Mesenteric fat pad (tissue), 1 donor: Measurements from ENCODE around the gene LCE1A. TPM values are rescaled to one million over a fixed set of nuclear protein-coding genes. Genes with fewer than 3 reads are reported as not detected.

Source experiments
- DNase-seq: peaks from one replicate; pipeline ENCODE4 v3.0.0-alpha.2; 2020; ENCODE audit warnings: low spot score
- total RNA-seq: library from RNA; stranded (reverse); fragmentation: NEBNext Ultra II Directional; extraction: Animal tissue kit (Norgen Biotek cat#: 25700); gene quantifications from one replicate; pipeline ENCODE4 v1.2.1, GENCODE V29; 2021
- donor health status: DM: yes; HTN: yes; CAD: no.

Gene LCE1A
- total RNA-seq, 1 donor from 2014 or later: not detected

DNA sequence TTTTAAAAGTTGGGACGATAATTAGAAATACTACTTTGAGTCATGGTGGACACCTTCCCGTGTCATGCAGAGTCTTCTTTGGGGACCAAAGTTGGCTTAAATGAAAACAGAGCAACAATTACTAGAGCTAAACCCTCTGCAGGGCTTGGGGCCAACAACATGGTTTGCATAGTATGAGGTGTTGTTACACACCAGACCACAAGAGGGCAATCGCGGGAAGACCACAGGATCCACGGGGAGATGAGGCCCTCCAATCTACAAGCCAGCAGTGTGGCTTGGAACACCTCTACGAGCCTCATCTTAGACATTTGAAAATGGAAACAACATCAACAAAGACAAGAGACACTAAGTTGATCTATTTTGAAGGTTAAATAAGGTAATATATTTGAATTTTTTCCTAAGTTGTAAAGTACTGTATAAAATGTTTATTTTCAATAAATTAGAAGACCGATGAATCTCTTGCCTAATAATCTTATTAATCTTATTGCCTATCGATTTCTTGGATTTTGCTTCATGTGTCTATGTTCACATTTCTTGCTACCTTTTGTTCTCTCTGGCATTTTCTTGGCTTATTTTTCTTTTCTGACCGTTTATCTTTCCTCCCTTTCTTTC is 42.6 kb downstream of the LCE1A start:
- no peak for DNase-seq

DNA sequence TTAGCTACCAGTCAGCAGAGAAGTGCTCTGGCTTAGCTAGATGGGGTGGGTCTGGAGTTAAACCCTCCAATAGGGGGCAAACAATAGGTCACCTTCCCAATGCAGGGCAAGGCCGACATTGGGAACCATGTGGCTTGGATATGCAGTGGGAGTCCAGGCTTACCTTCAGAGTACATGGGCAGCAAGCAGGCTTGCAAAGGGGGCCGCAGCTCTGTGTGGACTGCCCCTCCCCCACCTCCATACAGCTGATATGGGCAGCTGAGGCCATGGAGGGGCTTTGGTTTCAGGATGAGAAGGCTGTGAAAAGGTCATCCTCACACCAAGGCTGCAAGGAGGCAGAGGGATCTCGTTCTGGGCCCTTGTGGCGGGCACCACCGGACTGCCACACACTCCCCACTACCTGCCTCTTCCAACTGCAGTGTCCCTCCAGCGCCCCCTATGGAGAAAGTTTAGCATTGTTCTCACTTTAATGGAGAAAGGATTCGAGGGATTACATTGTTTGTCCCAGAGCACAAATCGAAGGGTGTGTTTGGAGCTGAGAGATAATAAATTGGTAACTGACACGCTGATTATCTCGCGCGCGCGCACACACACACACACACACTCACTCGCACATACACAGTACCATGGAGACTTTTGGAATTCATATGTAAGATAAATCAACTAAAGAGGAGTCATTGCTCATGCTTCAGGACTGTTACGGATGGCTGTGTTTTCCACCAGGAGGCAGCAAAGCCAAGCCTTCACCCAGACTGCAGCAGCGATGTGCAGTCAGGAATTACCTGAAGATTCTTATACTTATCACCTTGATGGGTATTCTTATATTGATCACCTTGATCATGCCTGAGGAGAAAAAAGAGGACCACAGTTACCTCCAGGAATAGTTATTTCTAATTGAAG is 43.8 kb downstream of the LCE1A start:
- no peak for DNase-seq

DNA sequence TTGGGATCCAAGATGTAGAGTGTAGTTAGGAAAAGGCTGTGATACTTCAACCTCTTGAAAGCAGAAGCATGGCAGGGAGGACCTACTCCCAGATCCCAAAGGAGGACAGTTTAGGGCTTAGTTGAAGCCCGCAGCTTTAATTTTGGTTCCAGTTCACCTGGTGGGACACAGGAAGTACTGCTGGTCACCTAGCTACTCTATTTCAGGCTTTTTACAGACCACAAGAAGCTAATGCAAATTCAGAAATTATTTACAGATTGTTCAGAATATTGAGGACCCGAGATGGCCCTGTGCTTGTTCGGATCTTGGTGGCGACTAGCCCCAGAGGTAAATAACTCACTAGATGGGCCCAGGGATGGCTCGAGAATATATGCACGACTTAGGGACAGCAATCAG is 44.5 kb downstream of the LCE1A start:
- DNase-seq: no peak

DNA sequence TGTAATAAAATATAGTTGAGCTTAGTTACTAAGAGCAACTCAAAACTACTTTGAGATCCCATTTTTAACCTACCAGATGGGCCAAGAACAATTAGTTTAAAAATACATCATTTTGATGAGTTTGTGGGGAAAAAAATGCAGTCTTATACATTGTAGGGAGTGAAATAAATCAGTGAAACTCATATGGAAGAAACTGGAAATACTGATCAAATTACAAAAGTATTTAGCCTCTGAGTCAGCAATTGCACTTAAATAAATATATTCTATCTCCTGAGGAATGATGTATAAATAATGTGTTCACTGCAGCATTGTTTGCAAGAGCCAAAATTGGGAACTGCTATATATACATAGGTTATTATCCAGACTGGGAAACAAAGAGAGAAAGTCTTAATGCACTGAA is 46.2 kb downstream of the LCE1A start:
- no peak for DNase-seq

DNA sequence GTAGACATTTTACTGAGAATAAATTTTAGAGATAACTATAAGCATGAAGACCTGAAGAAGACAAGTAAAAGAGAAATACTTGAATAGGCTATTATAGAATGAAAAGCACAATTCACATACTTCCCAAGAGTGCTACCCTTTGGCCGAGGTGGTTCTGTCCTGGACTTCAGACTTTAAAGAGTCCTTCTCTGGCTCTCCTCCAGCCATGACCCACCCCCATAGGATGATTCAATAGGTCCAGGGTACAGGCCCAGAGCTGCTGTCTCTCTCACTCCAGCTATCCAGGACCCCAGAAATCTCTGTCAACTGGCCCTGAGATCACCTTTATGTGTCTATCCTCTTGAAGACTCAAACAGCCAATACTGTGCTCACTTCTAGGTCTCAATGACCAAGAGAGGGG is 49.6 kb downstream of the LCE1A start:
- no peak for DNase-seq

Other genes with a start within 250 kb of the LCE1A start
- not detected for gene LCE3D, start 247.0 kb upstream of the LCE1A start, total RNA-seq
- not detected for gene LCE3C, start 227.2 kb upstream of the LCE1A start, total RNA-seq
- not detected for gene LCE3B, start 213.7 kb upstream of the LCE1A start, total RNA-seq
- not detected for gene LCE3A, start 204.4 kb upstream of the LCE1A start, total RNA-seq
- gene LCE2D, start 164.1 kb upstream of the LCE1A start, total RNA-seq: not detected
- not detected for gene LCE2C, start 152.2 kb upstream of the LCE1A start, total RNA-seq
- not detected for gene LCE2B, start 141.3 kb upstream of the LCE1A start, total RNA-seq
- not detected for gene LCE2A, start 129.1 kb upstream of the LCE1A start, total RNA-seq
- gene LCE4A, start 119.3 kb upstream of the LCE1A start, total RNA-seq: not detected
- not detected for gene KPRP, start 69.4 kb upstream of the LCE1A start, total RNA-seq
- gene LCE1F, start 52.3 kb upstream of the LCE1A start, total RNA-seq: not detected
- not detected for gene LCE1E, start 41.2 kb upstream of the LCE1A start, total RNA-seq
- not detected for gene LCE1D, start 30.8 kb upstream of the LCE1A start, total RNA-seq
- not detected for gene LCE1C, start 20.8 kb upstream of the LCE1A start, total RNA-seq
- not detected for gene LCE1B, start 15.5 kb upstream of the LCE1A start, total RNA-seq
- not detected for gene LCE6A, start 15.4 kb downstream of the LCE1A start, total RNA-seq
- not detected for gene LCE7A, start 32.5 kb downstream of the LCE1A start, total RNA-seq
- gene SMCP, start 50.8 kb downstream of the LCE1A start, total RNA-seq: not detected
- not detected for gene IVL, start 81.1 kb downstream of the LCE1A start, total RNA-seq
- not detected for gene SPRR5, start 119.7 kb downstream of the LCE1A start, total RNA-seq
- gene SPRR4, start 143.2 kb downstream of the LCE1A start, total RNA-seq: not detected
- not detected for gene SPRR1A, start 156.6 kb downstream of the LCE1A start, total RNA-seq
- gene SPRR3, start 174.3 kb downstream of the LCE1A start, total RNA-seq: not detected
- gene SPRR1B, start 203.7 kb downstream of the LCE1A start, total RNA-seq: not detected
- gene SPRR2D, start 213.6 kb downstream of the LCE1A start, total RNA-seq: not detected
- not detected for gene SPRR2A, start 230.0 kb downstream of the LCE1A start, total RNA-seq
- not detected for gene SPRR2B, start 244.1 kb downstream of the LCE1A start, total RNA-seq